GM23338 (cell line): ENCODE measurements around the gene MICAL2. TPM values are rescaled to one million over a fixed set of nuclear protein-coding genes. Genes with fewer than 3 reads are reported as not detected.

Source experiments
- CTCF ChIP-seq, 2 experiments: fragments of 200-600 bp in 1 of 2; sonication (generic) in 1 of 2; conservative IDR thresholded peaks; 2 replicates each; pipeline versions ENCODE4 v1.5.1 to v1.6.1; 2016 to 2017; ENCODE audit warnings: antibody characterized with exemption in 2 of 2, low read depth in 2 of 2, mild to moderate bottlenecking in 2 of 2, moderate library complexity in 1 of 2
- REST ChIP-seq: IDR thresholded peaks from one replicate; pipeline ENCODE4 v1.6.1; 2018; ENCODE audit warnings: antibody characterized with exemption; ENCODE audit not compliant: unreplicated experiment
- ZNF462 ChIP-seq: fragments of 250-450 bp; sonication (Bioruptor Pico); IDR thresholded peaks from 2 replicates; pipeline ENCODE4 v1.5.0; 2020; ENCODE audit warnings: mild to moderate bottlenecking, moderate library complexity
- polyA plus RNA-seq: library from polyadenylated mRNA; unstranded; fragments of >200 nt; fragmentation: Nextera tagmentation; extraction: Ambion mirVana; gene quantifications from 2 replicates; pipeline ENCODE4 v1.2.1, GENCODE V29; 2016
- total RNA-seq: library from RNA; depleted of rRNA; stranded (reverse); fragments of >200 nt; shearing (Covaris generic); gene quantifications from 2 replicates; pipeline ENCODE4 v1.2.3, GENCODE V29; 2014

The MICAL2 gene
- total and polyA plus RNA-seq, 2 experiments from 2014 or later: 0.66 to 1.4 TPM

- TF ChIP-seq ZNF462: no peak
- no peak for TF ChIP-seq CTCF (conservative IDR thresholded peaks at IDR 0.05; ENCODE audit: low read depth in 2 of 2)
- TF ChIP-seq REST: no peak
Observed at GRCh38 chr11:12180257-12181205, 70.1 kb downstream of the MICAL2 start (continued).
